Measurements from ENCODE around the gene RAPGEF5.

RAPGEF5 gene

GRCh38 chr7:22184549-22185199, 172.3 kb downstream of the RAPGEF5 start:
- no peak for DNase-seq

- no peak for DNase-seq
These were observed 173.3 kb downstream of the RAPGEF5 start for GRCh38 chr7:22183522-22184280.

- no peak for DNase-seq
These were observed 174.8 kb downstream of the RAPGEF5 start for GRCh38 chr7:22182149-22182548.

GRCh38 chr7:22181663-22182062, 175.3 kb downstream of the RAPGEF5 start:
- DNase-seq = no peak

GRCh38 chr7:22179442-22179879, 177.5 kb downstream of the RAPGEF5 start:
- DNase-seq = no peak

- DNase-seq = no peak
These were observed 178.2 kb downstream of the RAPGEF5 start for GRCh38 chr7:22178735-22179134.

GRCh38 chr7:22176791-22177412, 180.1 kb downstream of the RAPGEF5 start:
- no peak for DNase-seq

GRCh38 chr7:22174574-22174953, 182.4 kb downstream of the RAPGEF5 start:
- DNase-seq = no peak

- no peak for DNase-seq
These were observed 183.0 kb downstream of the RAPGEF5 start for GRCh38 chr7:22173685-22174573.

- no peak for DNase-seq
These were observed 188.8 kb downstream of the RAPGEF5 start for GRCh38 chr7:22168129-22168634.

- no peak for DNase-seq
These were observed 189.5 kb downstream of the RAPGEF5 start for GRCh38 chr7:22167482-22167881.

- DNase-seq = no peak
These were observed 190.0 kb downstream of the RAPGEF5 start for GRCh38 chr7:22166928-22167327.

- no peak for DNase-seq
These were observed 197.6 kb downstream of the RAPGEF5 start for GRCh38 chr7:22159341-22159740.

GRCh38 chr7:22157552-22157951, 199.4 kb downstream of the RAPGEF5 start:
- DNase-seq = no peak

- DNase-seq = no peak
These were observed 200.7 kb downstream of the RAPGEF5 start for GRCh38 chr7:22156205-22156604.

GRCh38 chr7:22154143-22154529, 202.8 kb downstream of the RAPGEF5 start:
- no peak for DNase-seq

GRCh38 chr7:22153432-22154142, 203.4 kb downstream of the RAPGEF5 start:
- no peak for DNase-seq

GRCh38 chr7:22152690-22153089, 204.3 kb downstream of the RAPGEF5 start:
- DNase-seq = no peak

GRCh38 chr7:22151901-22152300, 205.1 kb downstream of the RAPGEF5 start:
- DNase-seq = no peak

GRCh38 chr7:22150221-22150620, 206.7 kb downstream of the RAPGEF5 start:
- no peak for DNase-seq

- DNase-seq = no peak
These were observed 209.1 kb downstream of the RAPGEF5 start for GRCh38 chr7:22147868-22148267.

GRCh38 chr7:22146961-22147512, 209.9 kb downstream of the RAPGEF5 start:
- no peak for DNase-seq

Measured in effector CD8-positive, alpha-beta T cell (primary cell).